NCI-H1417 treated with DMSO at 0.1 percent for 48 hours (cell line): Measurements from ENCODE around the gene HPS4.
"Not testable (repeated sequence)": the region's sequence is repeated elsewhere in the genome, so short reads cannot be mapped to it uniquely, and the experiment has no call there.

ENCODE experiments used
- DNase-seq: peaks from one replicate; lab custom pipeline; 2025; lab: John Stamatoyannopoulos, UW

Gene HPS4

DNA sequence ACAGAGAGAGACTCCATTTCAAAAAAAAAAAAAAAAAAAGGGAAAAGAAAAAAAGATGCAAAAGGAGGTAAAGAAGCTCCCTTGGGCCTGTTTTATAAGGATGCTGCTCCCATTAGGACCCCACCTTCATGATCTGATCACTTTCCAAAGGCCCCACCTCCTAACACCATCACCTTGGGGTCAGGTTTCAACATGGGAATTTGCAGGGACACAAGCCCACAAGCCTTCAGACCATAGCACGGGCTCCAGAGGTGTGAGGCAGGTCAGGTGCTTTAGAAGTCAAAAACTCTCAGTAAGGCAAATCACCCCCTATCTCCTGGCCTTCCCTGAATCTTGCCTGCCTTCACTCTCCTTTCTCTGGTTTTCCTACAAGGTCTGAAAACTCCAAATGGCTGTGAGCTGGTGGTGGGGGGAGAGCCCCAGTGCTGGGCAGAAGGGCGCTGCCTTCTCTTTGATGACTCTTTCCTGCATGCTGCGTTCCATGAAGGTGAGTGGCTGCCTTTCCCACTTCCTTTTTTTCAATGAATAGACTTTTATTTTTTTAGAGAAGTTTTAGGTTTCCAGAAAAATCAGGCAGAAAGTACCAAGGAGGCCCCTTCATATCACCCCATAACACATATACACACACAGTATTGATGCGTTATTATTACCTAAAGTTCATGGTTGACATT lies 41.4 kb downstream of the HPS4 start:
- DNase-seq = no peak

DNA sequence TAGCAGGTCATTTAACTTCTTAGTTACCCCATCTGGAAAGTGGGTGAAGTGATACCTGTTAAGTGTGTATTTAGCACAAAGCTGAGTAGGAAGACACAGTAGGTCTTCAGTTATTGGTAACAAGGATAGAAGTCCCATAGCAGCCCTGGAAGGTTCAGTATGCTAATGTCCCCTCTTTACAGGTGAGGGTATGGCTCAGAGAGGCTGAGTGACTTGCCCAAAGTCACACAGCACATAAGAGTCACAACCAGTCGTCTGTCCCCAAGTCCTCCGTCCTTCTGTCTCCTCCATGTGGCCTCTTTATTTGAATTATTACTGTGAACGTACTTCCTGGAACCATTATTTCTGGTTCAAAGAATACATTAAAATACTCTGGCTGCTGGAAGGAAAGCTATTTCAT lies 44.0 kb downstream of the HPS4 start:
- DNase-seq = no peak

DNA sequence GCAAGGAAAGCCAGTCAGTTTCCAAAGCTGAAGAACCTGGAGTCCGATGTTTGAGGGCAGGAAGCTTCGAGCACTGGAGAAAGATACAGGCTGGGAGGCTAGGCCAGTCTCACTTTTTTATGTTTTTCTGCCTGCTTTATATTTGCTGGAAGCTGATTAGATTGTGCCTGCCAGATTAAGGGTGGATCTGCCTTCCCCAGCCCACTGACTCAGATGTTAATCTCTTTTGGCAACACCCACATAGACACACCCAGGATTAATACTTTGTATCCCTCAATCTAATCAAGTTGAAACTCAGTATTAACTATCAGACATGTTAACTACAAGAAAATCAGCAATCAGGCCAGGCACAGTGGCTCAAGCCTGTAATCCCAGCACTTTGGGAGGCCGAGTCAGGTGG lies 44.8 kb downstream of the HPS4 start:
- not testable (repeated sequence) for DNase-seq

DNA sequence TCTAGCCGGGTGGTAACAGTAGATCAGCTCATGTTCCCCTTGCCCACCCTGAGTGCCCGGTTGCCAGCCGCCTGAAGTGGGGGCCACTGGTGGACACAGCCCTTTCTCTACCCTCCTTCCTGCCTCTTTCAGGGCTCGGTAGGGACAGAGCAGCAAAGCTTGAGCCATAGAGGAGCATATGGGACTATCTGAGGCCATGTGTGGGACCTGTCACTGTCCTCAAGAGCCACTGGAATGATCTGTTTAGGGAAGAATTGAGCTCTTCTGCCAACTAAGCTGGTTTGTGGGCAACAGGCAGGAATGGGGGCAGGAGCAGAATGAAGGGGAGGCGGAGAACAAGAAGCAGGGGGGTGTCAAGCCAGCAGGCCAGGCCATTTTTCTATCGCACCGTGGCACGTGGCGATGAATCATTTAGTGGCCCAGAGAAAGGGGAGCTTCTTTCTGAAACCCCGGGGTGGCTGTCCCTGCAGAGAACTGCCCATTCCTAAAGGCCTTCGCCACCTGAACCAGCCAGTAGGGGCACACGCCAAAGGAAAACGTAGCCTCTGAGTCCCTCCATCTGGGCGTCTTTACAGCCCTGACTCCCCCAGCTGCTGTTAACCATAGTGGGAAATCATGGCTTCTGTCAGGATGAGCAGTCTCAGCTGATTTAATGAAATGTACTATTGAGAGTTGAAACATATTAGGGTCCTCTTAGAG lies 45.7 kb downstream of the HPS4 start:
- no peak for DNase-seq

DNA sequence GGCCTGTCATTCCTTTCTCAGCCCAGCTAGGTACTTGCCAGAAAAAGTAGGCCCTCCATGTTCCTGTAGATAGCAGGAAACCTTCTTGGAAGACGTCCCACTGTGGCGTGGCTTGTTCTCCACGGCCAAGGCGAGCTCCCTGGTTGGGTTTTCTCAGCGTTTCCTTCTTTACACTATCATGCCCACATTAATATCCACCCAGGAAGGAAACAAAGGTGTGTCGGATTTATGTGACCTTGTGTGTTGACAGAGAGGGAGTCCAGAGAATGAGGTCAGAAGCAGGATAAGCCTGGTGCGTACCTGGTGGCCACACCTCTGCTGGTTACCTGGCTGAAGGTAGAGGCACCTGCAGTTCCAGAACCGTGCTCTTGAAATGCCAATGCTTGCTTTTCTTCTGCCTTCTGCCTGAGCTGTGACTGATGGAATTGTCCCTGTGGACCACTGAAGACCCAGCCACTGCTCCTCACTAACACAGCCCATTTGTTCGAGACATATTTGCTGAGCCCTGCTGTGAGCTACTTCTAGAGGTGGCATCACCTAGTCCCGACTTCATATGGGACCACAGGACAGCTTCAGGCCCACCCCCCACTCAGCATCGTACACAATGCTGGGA lies 46.6 kb downstream of the HPS4 start:
- DNase-seq = no peak

DNA sequence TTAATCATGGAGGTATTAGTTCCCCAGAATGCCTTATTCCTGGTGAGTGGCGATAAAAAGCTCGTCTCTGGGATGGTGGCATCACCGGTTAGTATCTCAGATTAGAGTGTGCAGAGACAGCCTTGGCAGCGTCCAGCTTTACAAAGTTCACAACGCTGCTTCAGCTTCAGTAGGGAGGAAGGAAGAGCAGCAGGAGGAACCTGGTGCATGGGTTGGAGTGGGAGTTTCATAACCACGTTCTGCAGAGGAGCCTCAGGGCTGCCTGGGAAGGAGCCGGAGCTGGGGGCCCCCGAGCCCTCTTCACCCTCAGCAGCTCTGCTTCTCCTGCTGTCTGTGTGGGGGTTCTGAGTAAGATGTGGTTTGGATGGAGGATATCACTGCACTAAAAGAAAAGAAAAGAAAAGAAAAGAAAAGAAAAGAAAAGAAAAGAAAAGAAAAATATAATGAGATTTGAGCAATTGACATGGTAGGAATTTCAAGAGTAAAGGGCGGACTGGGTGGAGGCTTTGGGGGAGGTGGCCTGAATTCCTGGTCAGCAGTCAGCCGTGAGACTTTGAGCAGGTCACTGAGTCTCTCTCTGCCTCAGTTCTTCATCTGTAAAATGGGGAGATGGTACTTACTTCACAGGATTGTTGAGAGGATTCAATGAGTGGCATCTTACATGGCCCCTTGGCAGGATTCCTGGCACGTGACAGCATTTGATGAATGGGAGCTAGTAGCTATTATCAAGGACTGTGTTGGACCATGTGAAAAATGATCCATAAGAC lies 48.1 kb downstream of the HPS4 start:
- no peak for DNase-seq

DNA sequence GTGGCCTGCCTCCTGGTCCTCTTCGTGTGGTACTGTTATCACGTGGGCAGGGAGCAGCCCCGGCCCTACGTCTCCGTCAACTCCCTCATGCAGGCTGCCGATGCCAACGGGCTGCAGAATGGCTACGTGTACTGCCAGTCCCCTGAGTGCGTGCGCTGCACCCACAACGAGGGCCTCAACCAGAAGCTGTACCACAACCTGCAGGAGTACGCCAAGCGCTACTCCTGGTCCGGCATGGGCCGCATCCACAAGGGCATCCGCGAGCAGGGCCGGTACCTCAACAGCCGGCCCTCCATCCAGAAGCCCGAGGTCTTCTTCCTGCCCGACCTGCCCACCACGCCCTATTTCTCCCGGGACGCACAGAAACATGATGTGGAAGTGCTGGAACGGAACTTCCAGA lies 49.8 kb downstream of the HPS4 start:
- no peak for DNase-seq

DNA sequence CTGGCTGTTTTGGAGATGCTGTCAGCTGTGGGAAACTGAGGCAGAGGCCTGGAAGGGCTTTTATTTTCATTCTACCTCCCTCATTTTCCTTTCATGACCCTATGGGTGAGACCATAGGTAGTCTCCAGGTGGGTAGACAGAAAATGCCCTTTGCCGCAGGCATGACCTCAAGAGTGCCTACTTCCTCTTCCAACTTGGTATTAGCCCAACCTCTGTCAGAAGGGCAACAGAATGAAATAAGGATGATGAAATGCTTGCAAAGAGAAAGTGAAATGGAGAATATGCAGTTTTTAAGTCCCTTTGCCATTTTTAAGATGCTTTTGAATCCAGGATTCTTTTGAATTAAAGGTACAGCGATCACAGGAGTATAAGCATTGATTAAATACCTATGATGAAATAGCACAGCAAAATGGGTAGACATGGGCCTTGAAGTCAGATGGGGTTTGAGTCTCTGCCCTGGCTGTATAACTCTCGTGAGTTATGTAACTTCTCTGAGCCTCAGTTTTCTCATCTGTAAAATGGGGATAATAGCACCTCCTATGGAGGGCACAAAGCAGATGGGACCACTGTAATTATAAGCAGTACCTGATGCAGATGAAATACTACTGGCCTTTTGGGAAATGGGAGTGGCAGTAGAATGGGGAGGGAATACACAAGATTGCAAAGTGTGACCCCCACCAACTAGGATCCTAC lies 50.8 kb downstream of the HPS4 start:
- DNase-seq = no peak

DNA sequence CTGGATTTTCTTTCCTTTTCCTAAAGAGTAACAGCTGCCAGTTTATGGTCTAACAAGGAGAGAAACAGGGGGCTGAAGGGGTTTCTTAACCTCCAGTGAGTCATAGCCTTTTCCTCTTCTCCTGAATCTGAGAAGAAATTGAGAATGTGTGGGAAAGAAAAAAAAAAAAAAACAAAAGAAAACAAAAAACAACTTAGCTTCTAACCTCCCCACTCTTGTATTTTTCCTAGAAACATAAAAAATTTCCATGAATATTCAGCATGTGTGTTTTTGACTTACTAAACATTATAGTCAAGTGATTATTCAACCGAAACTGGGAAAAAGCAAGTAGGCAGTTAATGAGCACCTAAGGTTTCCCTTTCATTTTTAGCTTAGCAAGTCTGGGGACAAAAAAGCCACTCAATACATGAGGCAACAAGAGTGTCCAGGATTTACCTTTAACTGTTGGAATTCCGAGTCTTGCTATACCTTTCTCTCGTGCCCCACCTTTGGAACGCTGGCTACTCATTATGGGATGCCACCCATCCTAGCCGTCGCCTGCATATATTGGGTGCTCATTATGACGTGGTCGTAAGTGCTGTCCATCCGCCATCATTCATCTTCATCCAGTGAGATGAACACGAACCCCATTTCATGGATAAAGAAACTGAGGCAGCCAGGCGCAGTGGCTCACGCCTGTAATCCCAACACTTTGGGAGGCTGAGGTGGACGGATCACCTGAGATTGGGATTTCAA lies 52.2 kb downstream of the HPS4 start:
- DNase-seq = no peak

DNA sequence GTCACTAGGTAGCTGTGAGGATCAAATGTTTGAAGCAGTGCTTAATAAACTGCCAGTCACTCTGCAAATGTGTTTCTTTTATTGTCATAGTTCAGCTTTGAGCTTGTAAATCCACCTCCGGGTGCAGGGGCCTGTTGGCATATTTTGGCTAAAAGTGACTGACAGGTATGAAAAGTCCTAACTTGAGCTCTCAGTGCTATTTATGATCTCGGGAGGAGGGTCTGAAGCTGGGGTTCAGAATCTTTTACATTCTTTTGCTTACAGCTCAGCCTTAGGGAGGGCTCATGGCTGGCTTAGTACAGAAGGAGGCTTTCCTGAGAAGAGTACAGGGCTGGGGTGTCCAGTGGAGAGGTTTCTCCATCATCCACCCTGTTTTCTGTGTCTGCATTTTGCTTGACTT lies 53.0 kb downstream of the HPS4 start:
- no peak for DNase-seq

DNA sequence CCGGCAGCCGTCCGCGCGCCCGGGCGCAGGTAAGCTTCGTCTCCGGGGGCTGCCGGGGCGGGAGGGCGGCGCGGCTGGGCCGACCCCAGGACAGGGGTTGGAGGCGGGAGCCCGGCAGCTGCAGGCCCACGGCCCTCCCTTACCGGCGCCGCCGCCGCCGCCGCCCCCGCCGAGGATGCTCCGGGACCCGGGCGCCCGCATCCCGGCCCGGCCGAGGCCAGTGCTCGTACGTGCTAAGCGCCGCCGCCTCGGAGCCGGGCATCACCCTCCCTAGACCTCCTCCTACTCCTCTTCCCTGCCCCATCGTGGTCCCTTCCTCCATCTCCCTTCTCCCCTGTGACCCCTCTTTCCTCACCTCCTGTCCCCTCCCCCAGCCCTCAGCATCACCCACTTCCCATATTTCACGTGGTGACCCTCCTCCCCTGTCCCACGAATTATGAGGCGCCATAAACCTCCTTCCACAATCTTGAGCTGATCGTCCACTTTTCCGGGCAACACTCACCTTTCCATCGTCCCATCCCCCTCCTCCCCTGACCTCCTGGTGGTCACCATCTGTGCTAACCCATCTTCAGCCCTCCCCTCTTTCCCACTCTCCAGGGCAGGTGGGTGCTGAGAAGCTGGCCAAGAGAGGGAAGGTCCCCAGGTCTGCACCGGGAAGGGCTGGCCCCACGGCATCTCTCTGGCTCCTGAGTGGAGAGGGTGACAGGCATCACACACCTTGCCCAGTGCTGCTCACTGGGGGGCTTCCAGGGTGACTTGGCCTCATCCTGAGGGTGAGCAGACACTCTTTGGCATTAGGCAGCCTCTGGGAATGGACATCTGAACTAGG lies 53.9 kb downstream of the HPS4 start:
- DNase-seq = no peak

DNA sequence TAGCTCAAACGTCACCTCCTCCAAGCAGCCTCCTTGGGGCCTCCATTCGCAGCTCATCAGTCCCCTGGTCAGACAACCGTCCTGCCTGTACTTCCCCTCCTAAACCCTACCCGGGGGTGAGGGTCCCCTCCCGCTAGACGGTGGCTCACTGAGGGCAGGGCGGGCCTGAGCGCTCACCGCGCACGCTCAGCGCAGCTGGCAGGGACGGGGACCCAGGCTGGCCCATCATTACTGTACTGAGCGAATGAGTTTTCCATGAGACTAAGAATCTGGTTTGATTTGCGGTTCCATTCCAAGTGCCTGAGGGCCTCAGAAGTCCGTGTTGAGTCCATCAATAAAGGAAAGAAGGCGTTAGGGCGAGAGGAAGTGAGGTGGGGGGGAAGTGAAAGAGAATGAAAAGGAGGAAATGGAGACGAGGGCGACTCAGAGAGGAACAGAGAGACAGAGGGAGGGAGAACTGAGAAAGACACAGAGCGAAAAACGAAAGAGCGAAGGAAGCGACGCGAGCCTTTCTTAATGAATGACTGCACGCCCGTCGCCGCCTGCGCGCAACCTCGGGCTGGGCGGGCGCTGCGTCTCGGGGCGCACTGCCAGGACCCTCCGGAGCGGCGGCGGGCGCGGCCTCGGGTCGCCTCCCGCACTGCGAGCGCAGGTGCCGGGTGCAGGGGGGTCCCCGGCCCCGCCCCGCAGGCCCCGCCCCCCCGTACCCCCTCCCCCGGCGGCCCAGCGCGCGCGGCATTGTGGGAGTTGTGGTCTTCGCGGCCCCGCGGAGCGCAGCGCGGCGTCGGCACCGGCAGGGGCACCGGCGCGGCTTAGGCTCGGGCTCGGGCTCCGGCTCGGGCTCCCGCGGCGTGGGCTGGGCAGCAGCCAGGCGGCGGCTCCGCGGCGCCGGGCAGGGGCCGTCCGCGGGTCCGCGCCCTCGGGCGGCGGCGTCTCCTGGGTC lies 54.8 kb downstream of the HPS4 start, which contains the start of gene ASPHD2:
Gene ASPHD2 (plus strand): TSS at position 746 of the 943 bp plus-strand sequence. CDS start 4,356 bp downstream, outside the sequence.
- DNase-seq = no peak

DNA sequence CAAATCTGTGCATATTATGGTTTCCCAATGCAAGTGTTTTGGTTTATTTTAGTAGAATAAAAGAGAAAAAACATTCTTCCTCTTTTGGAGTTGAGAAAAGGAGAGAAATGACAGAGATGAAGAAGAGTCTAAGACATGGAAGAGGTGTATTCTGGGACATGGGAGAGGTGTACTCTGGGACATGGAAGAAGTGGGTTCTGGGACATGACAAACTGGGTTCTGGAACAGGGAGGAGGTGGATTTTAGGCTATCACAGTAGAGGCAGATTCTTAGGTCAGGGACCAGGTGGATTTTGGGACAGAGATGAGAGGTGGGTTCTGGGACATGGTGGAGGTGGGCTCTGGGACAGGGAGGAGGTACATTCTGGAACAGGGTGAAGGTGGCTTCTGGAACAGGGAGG lies 56.7 kb downstream of the HPS4 start:
- DNase-seq = no peak

DNA sequence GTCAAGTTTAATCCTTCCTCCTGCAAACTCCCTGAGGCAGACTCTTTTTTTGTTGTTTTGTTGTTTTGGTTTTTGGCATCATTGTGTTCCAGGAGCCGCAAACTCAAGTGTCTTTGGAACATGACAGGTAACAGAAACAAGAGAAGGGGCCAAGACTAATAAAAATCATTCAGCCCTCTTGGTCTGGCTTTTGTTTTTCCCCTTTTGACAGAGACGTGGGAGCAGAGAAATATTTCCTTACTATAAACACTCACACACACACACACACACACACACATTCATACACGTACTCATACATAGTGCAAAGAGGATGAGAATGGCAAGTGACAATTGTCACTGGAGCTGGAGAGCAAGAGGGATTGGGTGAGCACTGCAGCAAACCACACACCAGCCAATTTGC lies 65.0 kb downstream of the HPS4 start:
- DNase-seq = no peak

DNA sequence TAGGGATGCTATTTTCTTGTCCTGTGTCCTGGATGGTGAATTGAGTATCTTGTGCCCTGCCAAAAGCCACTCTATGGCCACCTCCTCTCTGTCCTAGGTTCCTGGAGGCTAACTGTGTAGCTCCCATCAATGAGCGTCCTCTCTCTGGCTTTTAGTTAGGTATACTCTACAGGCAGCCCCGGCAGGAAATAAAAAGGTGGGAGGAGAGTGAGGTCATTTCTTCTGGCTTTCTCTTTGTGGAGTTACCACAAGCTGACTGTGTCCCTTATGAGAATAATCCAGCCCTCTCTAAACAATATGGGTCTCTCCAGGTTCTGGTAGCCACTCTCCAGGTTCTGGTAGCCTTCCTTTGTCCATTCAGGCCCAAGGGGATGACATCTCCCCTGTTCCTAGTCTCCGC lies 66.2 kb downstream of the HPS4 start:
- DNase-seq = no peak

DNA sequence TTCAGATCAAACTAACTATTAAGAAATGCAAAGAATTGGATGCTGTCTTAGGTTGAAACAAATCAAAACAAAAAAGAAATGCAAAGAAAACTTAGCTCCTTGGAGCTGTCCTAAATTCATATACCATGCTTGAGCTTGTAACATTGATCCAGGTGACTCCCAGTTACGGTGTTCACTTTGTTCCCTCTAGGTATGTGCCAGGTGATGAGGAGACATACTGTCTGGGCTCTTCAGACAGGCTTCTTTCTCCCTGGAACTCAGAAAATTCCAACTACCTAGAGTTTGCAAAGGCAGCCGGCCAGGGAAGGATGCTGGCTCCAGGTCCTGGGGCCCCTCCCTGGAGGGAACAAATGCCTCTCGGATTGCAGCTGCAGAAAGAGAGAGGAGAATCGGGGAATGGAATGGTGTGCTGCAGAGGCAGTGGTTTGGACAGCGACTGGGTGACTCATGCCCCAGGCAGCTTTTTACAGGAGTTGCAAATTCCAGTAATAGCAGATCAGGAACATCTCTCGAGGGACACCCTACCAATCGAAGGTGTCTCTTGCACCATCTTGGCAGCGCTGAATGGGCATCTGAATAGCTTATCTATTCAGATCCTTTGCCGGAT lies 66.8 kb downstream of the HPS4 start:
- DNase-seq = no peak

DNA sequence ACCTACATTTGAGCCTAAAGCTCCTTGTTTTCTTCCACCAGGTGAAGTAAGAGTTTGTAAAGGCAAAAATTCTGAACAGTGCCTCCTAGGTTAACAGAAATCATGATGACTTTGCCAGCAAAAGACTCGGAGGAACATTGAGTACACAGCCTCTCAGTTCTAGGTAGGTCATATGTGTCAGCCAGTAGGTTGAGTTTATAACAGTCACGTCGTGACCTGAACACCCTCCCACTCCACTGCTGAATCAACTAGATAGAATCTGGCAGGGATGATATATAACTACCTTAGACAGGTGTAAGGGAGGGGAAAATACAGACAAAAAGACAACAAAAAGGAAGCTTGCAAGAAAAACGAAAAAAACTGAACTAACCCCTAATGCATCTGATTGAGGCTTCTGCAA lies 67.3 kb downstream of the HPS4 start:
- no peak for DNase-seq

DNA sequence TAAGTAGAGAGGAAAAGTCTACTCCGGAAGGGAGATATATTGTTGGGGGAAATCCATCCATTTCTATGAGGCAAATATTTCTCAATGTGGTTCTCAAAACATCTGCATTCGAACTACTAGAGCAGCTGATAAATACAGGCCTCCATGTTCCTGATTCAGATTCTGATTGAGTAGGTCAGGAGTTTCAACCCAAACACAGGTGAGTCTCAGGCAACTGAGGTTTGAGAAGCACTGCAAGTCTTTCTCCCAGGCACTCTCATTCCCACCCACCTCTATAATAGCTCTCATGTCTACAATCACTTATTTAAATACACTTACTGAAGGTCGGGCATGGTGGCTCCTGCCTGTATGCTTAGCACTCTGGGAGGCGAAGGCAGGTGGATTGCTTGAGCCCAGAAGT lies 69.2 kb downstream of the HPS4 start:
- DNase-seq = no peak

DNA sequence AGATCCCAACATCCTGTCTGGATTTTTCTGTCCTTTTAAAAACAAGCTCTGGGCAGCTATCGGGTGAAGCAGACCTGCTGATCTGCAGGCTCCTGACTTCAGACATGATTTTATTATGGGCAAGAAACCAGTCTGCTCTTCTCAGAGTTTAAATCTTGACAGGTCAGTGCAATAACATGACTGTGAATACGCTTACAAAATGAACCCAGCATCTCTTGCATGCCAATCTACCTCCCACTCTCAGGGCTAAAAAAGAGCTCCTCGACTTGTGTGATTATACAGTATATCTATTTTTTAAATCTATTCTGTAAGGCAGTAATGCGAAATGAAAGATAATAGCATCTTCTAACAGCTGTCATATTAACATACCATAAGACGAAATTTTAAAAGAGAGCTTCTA lies 73.2 kb downstream of the HPS4 start:
- DNase-seq = no peak
